RWPE1 (cell line): Measurements from ENCODE around the gene GOT2.

Experiments
- CTCF ChIA-PET: fragments of 350-600 bp; sonication (Branson Sonifier 250); formaldehyde crosslinking; extraction: SDS; loops from one replicate; lab custom pipeline; 2021; lab: Yijun Ruan, JAX
- POLR2A ChIA-PET: fragments of 400-600 bp; formaldehyde crosslinking; extraction: SDS; loops from one replicate; lab custom pipeline; 2020; ENCODE audit warnings: antibody characterized with exemption; ENCODE audit not compliant: low non-redundant PET; lab: Yijun Ruan, JAX
- DNase-seq: peaks from one replicate; pipeline ENCODE4 v3.0.0; 2012; ENCODE audit warnings: low spot score
- H3K27ac ChIP-seq: fragments of 450-650 bp; 2 replicates; pipeline ENCODE4 v1.5.1; 2017
- CTCF ChIP-seq: fragments of 450-650 bp; conservative IDR thresholded peaks from 2 replicates; pipeline ENCODE4 v1.5.1; 2017; ENCODE audit warnings: low read depth, mild to moderate bottlenecking

Gene GOT2

GRCh38 chr16:58727028-58727781 lies 6.9 kb downstream of the GOT2 start:
- CTCF ChIA-PET = interaction anchor here (0.6 kb wide), 1 partner anchor 417 kb away, joined by 7 read pairs; no protein-coding TSS in a partner anchor
- H3K27ac ChIP-seq = no peak overlapping the region
- no peak for DNase-seq
- TF ChIP-seq CTCF = no peak
- POLR2A ChIA-PET = no interaction called here

GRCh38 chr16:58723109-58723508 lies 11.0 kb downstream of the GOT2 start:
- CTCF ChIA-PET = no interaction called here

GRCh38 chr16:58717994-58718393 lies 16.1 kb downstream of the GOT2 start:
- ChIA-PET CTCF (interaction anchor here (0.7 kb wide), 1 partner anchor 29 kb away, joined by 3 read pairs; no protein-coding TSS in a partner anchor), POLR2A (no interaction called here)
- DNase-seq = no peak
- H3K27ac ChIP-seq = no peak overlapping the region
- no peak for TF ChIP-seq CTCF

More at GRCh38 chr16:58723109-58723508, 11.0 kb downstream of the GOT2 start:
- no peak for TF ChIP-seq CTCF
- DNase-seq = no peak
- H3K27ac ChIP-seq = no peak overlapping the region
- POLR2A ChIA-PET = no interaction called here

- ChIA-PET POLR2A (no interaction called here), CTCF (no interaction called here)
- TF ChIP-seq CTCF = no peak
- DNase-seq = no peak
- no peak overlapping the region for H3K27ac ChIP-seq
Observed at GRCh38 chr16:58716468-58716867, 17.6 kb downstream of the GOT2 start.

GRCh38 chr16:58713742-58714141 lies 20.4 kb downstream of the GOT2 start:
- H3K27ac ChIP-seq = no peak overlapping the region
- ChIA-PET POLR2A (no interaction called here), CTCF (interaction anchor here (0.6 kb wide), 1 partner anchor 414 kb away, joined by 4 read pairs; no protein-coding TSS in a partner anchor)
- no peak for TF ChIP-seq CTCF
- no peak for DNase-seq

GRCh38 chr16:58709333-58709732 lies 24.8 kb downstream of the GOT2 start:
- ChIA-PET CTCF (no interaction called here), POLR2A (no interaction called here)
- no peak overlapping the region for H3K27ac ChIP-seq
- TF ChIP-seq CTCF = no peak
- DNase-seq = no peak
